Prostate gland (tissue), 2 donors: ENCODE results near the gene ANXA4.

Experiments used
- POLR2A ChIP-seq: fragments of 450-650 bp; IDR thresholded peaks from one replicate; pipeline ENCODE4 v1.6.1; 2016; ENCODE audit warnings: antibody characterized with exemption, mild to moderate bottlenecking
- POLR2AphosphoS5 ChIP-seq: sonication (generic); formaldehyde crosslinking; IDR thresholded peaks from one replicate; pipeline ENCODE4 v1.6.1; 2017; ENCODE audit warnings: antibody characterized with exemption
- TF ChIP-seq, protein P1 (sequence below), 4 experiments: fragments of 200-600 bp in 2 of 4; fragments of 450-650 bp in 2 of 4; sonication (generic) in 2 of 4; IDR thresholded peaks; 1 replicate in 3 of 4; 2 replicates in 1 of 4; pipeline ENCODE4 v1.5.1; 2016 to 2019; ENCODE audit warnings: antibody characterized with exemption in 4 of 4, mild to moderate bottlenecking in 2 of 4, moderate library complexity in 2 of 4

DNA sequence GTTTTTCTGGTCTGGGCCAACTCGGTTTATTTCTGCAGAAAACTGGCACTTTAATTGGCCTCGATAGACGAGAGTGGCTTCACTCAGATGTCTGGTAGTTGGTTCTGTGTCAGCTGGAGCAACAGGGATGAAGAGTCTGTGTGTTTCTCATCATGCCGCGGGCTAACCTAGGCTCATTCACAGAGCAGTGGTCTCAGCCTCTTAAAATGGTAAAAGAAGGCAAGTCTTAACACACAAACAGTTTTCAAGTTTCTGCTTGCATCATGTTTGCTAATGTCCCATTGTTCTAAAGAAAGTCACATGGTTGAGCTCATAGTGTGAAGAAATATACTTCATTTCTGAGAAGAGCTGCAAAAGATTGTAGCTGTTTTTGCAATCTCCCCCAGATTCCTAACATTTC lies 37.5 kb upstream of the ANXA4 start:
- TF ChIP-seq, protein P1, sequence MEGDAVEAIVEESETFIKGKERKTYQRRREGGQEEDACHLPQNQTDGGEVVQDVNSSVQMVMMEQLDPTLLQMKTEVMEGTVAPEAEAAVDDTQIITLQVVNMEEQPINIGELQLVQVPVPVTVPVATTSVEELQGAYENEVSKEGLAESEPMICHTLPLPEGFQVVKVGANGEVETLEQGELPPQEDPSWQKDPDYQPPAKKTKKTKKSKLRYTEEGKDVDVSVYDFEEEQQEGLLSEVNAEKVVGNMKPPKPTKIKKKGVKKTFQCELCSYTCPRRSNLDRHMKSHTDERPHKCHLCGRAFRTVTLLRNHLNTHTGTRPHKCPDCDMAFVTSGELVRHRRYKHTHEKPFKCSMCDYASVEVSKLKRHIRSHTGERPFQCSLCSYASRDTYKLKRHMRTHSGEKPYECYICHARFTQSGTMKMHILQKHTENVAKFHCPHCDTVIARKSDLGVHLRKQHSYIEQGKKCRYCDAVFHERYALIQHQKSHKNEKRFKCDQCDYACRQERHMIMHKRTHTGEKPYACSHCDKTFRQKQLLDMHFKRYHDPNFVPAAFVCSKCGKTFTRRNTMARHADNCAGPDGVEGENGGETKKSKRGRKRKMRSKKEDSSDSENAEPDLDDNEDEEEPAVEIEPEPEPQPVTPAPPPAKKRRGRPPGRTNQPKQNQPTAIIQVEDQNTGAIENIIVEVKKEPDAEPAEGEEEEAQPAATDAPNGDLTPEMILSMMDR (IDR thresholded peaks at IDR 0.05): no peak
- TF ChIP-seq POLR2A: no peak
- peak; percentile 69 for TF ChIP-seq POLR2AphosphoS5
